Stimulated activated effector memory CD8-positive, alpha-beta T cell treated with anti-CD3 and anti-CD28 coated beads, Interleukin-12 subunit alpha, Interleukin-12 subunit beta, amount 100 ng/mL, for 72 hours (primary cell): ENCODE data around the gene WDR33.

ENCODE experiments used
- ATAC-seq: fragments of 150-1000 bp; cut with Tn5 transposase; 2 replicates; pipeline ENCODE4 v1.10.0; 2021
- DNase-seq, 2 donors: peaks; one replicate each; pipeline ENCODE4 v3.0.0; 2021 to 2022; ENCODE audit warnings: low spot score in 2 of 2
- H3K27ac Mint-ChIP-seq: one replicate; pipeline ENCODE4 v1.8.0; 2022; ENCODE audit warnings: mild to moderate bottlenecking, mixed read lengths
- H3K36me3 Mint-ChIP-seq: one replicate; pipeline ENCODE4 v1.8.0; 2022; ENCODE audit warnings: mild to moderate bottlenecking, mixed read lengths
- H3K4me1 Mint-ChIP-seq: one replicate; pipeline ENCODE4 v1.8.0; 2022; ENCODE audit warnings: mixed read lengths
- H3K4me3 Mint-ChIP-seq: one replicate; pipeline ENCODE4 v1.8.0; 2022; ENCODE audit warnings: mild to moderate bottlenecking, mixed read lengths
- H3K9me3 Mint-ChIP-seq: one replicate; pipeline ENCODE4 v1.8.0; 2022; ENCODE audit warnings: mixed read lengths

The WDR33 gene

GRCh38 chr2:127726158-127726880, 84.7 kb downstream of the WDR33 start:
- no peaks in the 10 kb centered on the region for H3K9me3 Mint-ChIP-seq
- ATAC-seq (no peak), DNase-seq (no peak)
- peaks cover 50% of the 10 kb centered on the region for H3K36me3 Mint-ChIP-seq
- H3K4me1 Mint-ChIP-seq: no peaks in the 10 kb centered on the region
- H3K27ac Mint-ChIP-seq: no peak overlapping the region
- no peak overlapping the region for H3K4me3 Mint-ChIP-seq

GRCh38 chr2:127722807-127723206, 88.2 kb downstream of the WDR33 start:
- Mint-ChIP-seq H3K4me3 (no peak overlapping the region), H3K27ac (no peak overlapping the region), H3K36me3 (peaks cover 72% of the 10 kb centered on the region), H3K9me3 (no peaks in the 10 kb centered on the region), H3K4me1 (no peaks in the 10 kb centered on the region)
- DNase-seq: no peak
- no peak for ATAC-seq

- no peak for ATAC-seq
Measured at GRCh38 chr2:127721978-127722355, 89.0 kb downstream of the WDR33 start.

GRCh38 chr2:127721311-127721977, 89.5 kb downstream of the WDR33 start:
- Mint-ChIP-seq H3K36me3 (peaks cover 80% of the 10 kb centered on the region), H3K4me3 (no peak overlapping the region), H3K4me1 (peaks cover 4% of the 10 kb centered on the region), H3K9me3 (no peaks in the 10 kb centered on the region), H3K27ac (no peak overlapping the region)
- DNase-seq (no peak), ATAC-seq (no peak)

More at GRCh38 chr2:127721978-127722355, 89.0 kb downstream of the WDR33 start:
- no peaks in the 10 kb centered on the region for H3K9me3 Mint-ChIP-seq
- no peak overlapping the region for H3K27ac Mint-ChIP-seq
- H3K36me3 Mint-ChIP-seq: peaks cover 76% of the 10 kb centered on the region
- no peak for DNase-seq
- no peak overlapping the region for H3K4me3 Mint-ChIP-seq
- H3K4me1 Mint-ChIP-seq: no peaks in the 10 kb centered on the region

GRCh38 chr2:127719301-127720218, 91.4 kb downstream of the WDR33 start:
- no peak for DNase-seq
- no peak overlapping the region for H3K4me3 Mint-ChIP-seq
- peaks cover 84% of the 10 kb centered on the region for H3K36me3 Mint-ChIP-seq
- H3K27ac Mint-ChIP-seq: no peak overlapping the region
- no peaks in the 10 kb centered on the region for H3K9me3 Mint-ChIP-seq
- ATAC-seq: no peak
- peaks cover 7% of the 10 kb centered on the region for H3K4me1 Mint-ChIP-seq

GRCh38 chr2:127718271-127718670, 92.7 kb downstream of the WDR33 start:
- Mint-ChIP-seq H3K9me3 (no peaks in the 10 kb centered on the region), H3K4me1 (peaks cover 7% of the 10 kb centered on the region), H3K27ac (peak overlapping the region; percentile 74), H3K36me3 (peaks cover 73% of the 10 kb centered on the region), H3K4me3 (no peak overlapping the region)
- ATAC-seq: no peak
- no peak for DNase-seq

GRCh38 chr2:127715778-127716449, 95.1 kb downstream of the WDR33 start:
- Mint-ChIP-seq H3K9me3 (no peaks in the 10 kb centered on the region), H3K27ac (peak overlapping the region; percentile 11), H3K4me3 (no peak overlapping the region), H3K36me3 (peaks cover 56% of the 10 kb centered on the region), H3K4me1 (peaks cover 7% of the 10 kb centered on the region)
- no peak for DNase-seq
- ATAC-seq: no peak

GRCh38 chr2:127713562-127713961, 97.4 kb downstream of the WDR33 start:
- peaks cover 52% of the 10 kb centered on the region for H3K36me3 Mint-ChIP-seq
- H3K4me1 Mint-ChIP-seq: peaks cover 7% of the 10 kb centered on the region
- no peaks in the 10 kb centered on the region for H3K9me3 Mint-ChIP-seq
- DNase-seq (no peak), ATAC-seq (no peak)
- H3K27ac Mint-ChIP-seq: no peak overlapping the region
- H3K4me3 Mint-ChIP-seq: no peak overlapping the region

- H3K9me3 Mint-ChIP-seq: no peaks in the 10 kb centered on the region
- no peak for ATAC-seq
- no peak for DNase-seq
- peaks cover 52% of the 10 kb centered on the region for H3K36me3 Mint-ChIP-seq
- H3K4me1 Mint-ChIP-seq: peaks cover 7% of the 10 kb centered on the region
- no peak overlapping the region for H3K27ac Mint-ChIP-seq
- H3K4me3 Mint-ChIP-seq: no peak overlapping the region
Measured at GRCh38 chr2:127712999-127713398, 98.0 kb downstream of the WDR33 start.

- DNase-seq (no peak), ATAC-seq (no peak)
- H3K27ac Mint-ChIP-seq: peak overlapping the region; percentile 2
- no peaks in the 10 kb centered on the region for H3K9me3 Mint-ChIP-seq
- peaks cover 11% of the 10 kb centered on the region for H3K4me1 Mint-ChIP-seq
- H3K36me3 Mint-ChIP-seq: peaks cover 69% of the 10 kb centered on the region
- H3K4me3 Mint-ChIP-seq: no peak overlapping the region
Measured at GRCh38 chr2:127709336-127709735, 101.6 kb downstream of the WDR33 start.

GRCh38 chr2:127707890-127708648, 102.9 kb downstream of the WDR33 start:
- DNase-seq (no peak), ATAC-seq (peak; percentile 34)
- H3K4me1 Mint-ChIP-seq: peaks cover 14% of the 10 kb centered on the region
- H3K27ac Mint-ChIP-seq: peak overlapping the region; percentile 17
- H3K4me3 Mint-ChIP-seq: no peak overlapping the region
- H3K36me3 Mint-ChIP-seq: peaks cover 78% of the 10 kb centered on the region
- no peaks in the 10 kb centered on the region for H3K9me3 Mint-ChIP-seq

- H3K27ac Mint-ChIP-seq: peak overlapping the region; percentile 78
- peaks cover 84% of the 10 kb centered on the region for H3K36me3 Mint-ChIP-seq
- no peak for ATAC-seq
- no peak for DNase-seq
- no peaks in the 10 kb centered on the region for H3K9me3 Mint-ChIP-seq
- H3K4me3 Mint-ChIP-seq: no peak overlapping the region
- peaks cover 14% of the 10 kb centered on the region for H3K4me1 Mint-ChIP-seq
Measured at GRCh38 chr2:127706215-127706990, 104.6 kb downstream of the WDR33 start.

GRCh38 chr2:127705391-127706065, 105.4 kb downstream of the WDR33 start:
- no peak for DNase-seq
- no peak overlapping the region for H3K27ac Mint-ChIP-seq
- no peak overlapping the region for H3K4me3 Mint-ChIP-seq
- peaks cover 16% of the 10 kb centered on the region for H3K4me1 Mint-ChIP-seq
- no peaks in the 10 kb centered on the region for H3K9me3 Mint-ChIP-seq
- peaks cover 92% of the 10 kb centered on the region for H3K36me3 Mint-ChIP-seq
- no peak for ATAC-seq
